GM19193 (cell line): ENCODE measurements around the gene SLC25A44.

Source experiments
- POLR2A ChIP-seq: IDR thresholded peaks from 4 replicates; pipeline ENCODE4 v1.6.1; 2011; ENCODE audit not compliant: insufficient read depth, insufficient read length; ENCODE audit errors: extremely low read depth

Gene SLC25A44

GRCh38 chr1:156246781-156247459, 53.0 kb downstream of the SLC25A44 start:
- no peak for TF ChIP-seq POLR2A

- peak; percentile 26 for TF ChIP-seq POLR2A
Measured at GRCh38 chr1:156247460-156248322, 53.8 kb downstream of the SLC25A44 start, which contains the start of gene PAQR6. PAQR6 (minus strand) TSS chr1:156248056; CDS start chr1:156246731, 1,325 bp downstream.

GRCh38 chr1:156248323-156248683, 54.4 kb downstream of the SLC25A44 start:
- TF ChIP-seq POLR2A, result no peak

- no peak for TF ChIP-seq POLR2A
Measured at GRCh38 chr1:156249593-156249992, 55.7 kb downstream of the SLC25A44 start.

- TF ChIP-seq POLR2A, result no peak
Measured at GRCh38 chr1:156251527-156251926, 57.6 kb downstream of the SLC25A44 start.

- no peak for TF ChIP-seq POLR2A
Measured at GRCh38 chr1:156253634-156254033, 59.7 kb downstream of the SLC25A44 start.

GRCh38 chr1:156257711-156258110, 63.8 kb downstream of the SLC25A44 start:
- no peak for TF ChIP-seq POLR2A

GRCh38 chr1:156258859-156259258, 65.0 kb downstream of the SLC25A44 start:
- TF ChIP-seq POLR2A, result no peak

GRCh38 chr1:156259805-156260204, 65.9 kb downstream of the SLC25A44 start:
- TF ChIP-seq POLR2A, result no peak

- TF ChIP-seq POLR2A, result no peak
Measured at GRCh38 chr1:156260896-156261295, 67.0 kb downstream of the SLC25A44 start.
